ENCODE data around the gene CA10.

The CA10 gene

GRCh38 chr17:52147431-52147830 lies 11.1 kb downstream of the CA10 start:
- H3K27me3 ChIP-seq (ENCODE audit: insufficient read depth, low read length), result no peaks in the 10 kb centered on the region
- TF ChIP-seq EZH2 (IDR thresholded peaks at IDR 0.05; ENCODE audit: borderline replicate concordance, low read length) (no peak), CTCF (IDR thresholded peaks at IDR 0.05; ENCODE audit: low read length) (no peak)
- no peaks in the 10 kb centered on the region for H3K9me2 ChIP-seq (ENCODE audit: low read depth, low read length)
- no peak overlapping the region for H3K9ac ChIP-seq (ENCODE audit: low read length)
- no peak overlapping the region for H3K4me2 ChIP-seq (ENCODE audit: low read length)
- H2AFZ ChIP-seq (ENCODE audit: low read length), result no peak overlapping the region
- H3K27ac ChIP-seq (ENCODE audit: low read depth, low read length, poor library complexity, severe bottlenecking), result no peak overlapping the region
- no peaks in the 10 kb centered on the region for H3K79me2 ChIP-seq (ENCODE audit: insufficient read depth, low read length)
- no peaks in the 10 kb centered on the region for H3K9me3 ChIP-seq (ENCODE audit: low read length)
- no peaks in the 10 kb centered on the region for H3K4me1 ChIP-seq (ENCODE audit: insufficient read depth, low read length, severe bottlenecking)
- H3K36me3 ChIP-seq (ENCODE audit: insufficient read depth, low read length), result no peaks in the 10 kb centered on the region
- no peaks in the 10 kb centered on the region for H3F3A ChIP-seq (ENCODE audit: insufficient read depth, low read length)
- H4K20me1 ChIP-seq (ENCODE audit: insufficient read depth, low read length), result no peaks in the 10 kb centered on the region
- H3K4me3 ChIP-seq (ENCODE audit: low read depth, low read length, poor library complexity, severe bottlenecking), result no peak overlapping the region

- no peak for TF ChIP-seq CTCF (IDR thresholded peaks at IDR 0.05; ENCODE audit: low read length)
- TF ChIP-seq EZH2 (IDR thresholded peaks at IDR 0.05; ENCODE audit: borderline replicate concordance, low read length), result no peak
- no peaks in the 10 kb centered on the region for H4K20me1 ChIP-seq (ENCODE audit: insufficient read depth, low read length)
- no peaks in the 10 kb centered on the region for H3K79me2 ChIP-seq (ENCODE audit: insufficient read depth, low read length)
- no peaks in the 10 kb centered on the region for H3K36me3 ChIP-seq (ENCODE audit: insufficient read depth, low read length)
- H3K9ac ChIP-seq (ENCODE audit: low read length), result no peak overlapping the region
- no peaks in the 10 kb centered on the region for H3K27me3 ChIP-seq (ENCODE audit: insufficient read depth, low read length)
- no peak overlapping the region for H3K27ac ChIP-seq (ENCODE audit: low read depth, low read length, poor library complexity, severe bottlenecking)
- no peaks in the 10 kb centered on the region for H3K9me3 ChIP-seq (ENCODE audit: low read length)
- H3K4me2 ChIP-seq (ENCODE audit: low read length), result no peak overlapping the region
- no peak overlapping the region for H3K4me3 ChIP-seq (ENCODE audit: low read depth, low read length, poor library complexity, severe bottlenecking)
- no peaks in the 10 kb centered on the region for H3K4me1 ChIP-seq (ENCODE audit: insufficient read depth, low read length, severe bottlenecking)
- no peak overlapping the region for H2AFZ ChIP-seq (ENCODE audit: low read length)
- no peaks in the 10 kb centered on the region for H3K9me2 ChIP-seq (ENCODE audit: low read depth, low read length)
- no peaks in the 10 kb centered on the region for H3F3A ChIP-seq (ENCODE audit: insufficient read depth, low read length)
These were observed 13.0 kb downstream of the CA10 start for GRCh38 chr17:52145476-52145875.

- H3K4me3 ChIP-seq (ENCODE audit: low read depth, low read length, poor library complexity, severe bottlenecking), result no peak overlapping the region
These were observed 15.0 kb downstream of the CA10 start for GRCh38 chr17:52143542-52143941.

More at GRCh38 chr17:52143542-52143941, 15.0 kb downstream of the CA10 start:
- TF ChIP-seq EZH2 (IDR thresholded peaks at IDR 0.05; ENCODE audit: borderline replicate concordance, low read length) (no peak), CTCF (IDR thresholded peaks at IDR 0.05; ENCODE audit: low read length) (no peak)
- Histone ChIP-seq H2AFZ (ENCODE audit: low read length) (no peak overlapping the region), H4K20me1 (ENCODE audit: insufficient read depth, low read length) (no peaks in the 10 kb centered on the region), H3K9me2 (ENCODE audit: low read depth, low read length) (no peaks in the 10 kb centered on the region), H3K36me3 (ENCODE audit: insufficient read depth, low read length) (no peaks in the 10 kb centered on the region), H3K4me2 (ENCODE audit: low read length) (no peak overlapping the region), H3K9me3 (ENCODE audit: low read length) (no peaks in the 10 kb centered on the region), H3K4me1 (ENCODE audit: insufficient read depth, low read length, severe bottlenecking) (no peaks in the 10 kb centered on the region), H3K79me2 (ENCODE audit: insufficient read depth, low read length) (no peaks in the 10 kb centered on the region), H3K27ac (ENCODE audit: low read depth, low read length, poor library complexity, severe bottlenecking) (no peak overlapping the region), H3K9ac (ENCODE audit: low read length) (no peak overlapping the region), H3K27me3 (ENCODE audit: insufficient read depth, low read length) (no peaks in the 10 kb centered on the region), H3F3A (ENCODE audit: insufficient read depth, low read length) (no peaks in the 10 kb centered on the region)
